GM15510 (cell line): ENCODE measurements around the gene ANKRD60.

Experiments used
- POLR2A ChIP-seq: IDR thresholded peaks from 3 replicates; pipeline ENCODE4 v1.6.1; 2011; ENCODE audit warnings: borderline replicate concordance; ENCODE audit not compliant: insufficient read length; ENCODE audit errors: extremely low read depth

The ANKRD60 gene

GRCh38 chr20:58222446-58222845 lies 6.0 kb downstream of the ANKRD60 start:
- no peak for TF ChIP-seq POLR2A

GRCh38 chr20:58219342-58219700 lies 9.1 kb downstream of the ANKRD60 start:
- no peak for TF ChIP-seq POLR2A

- TF ChIP-seq POLR2A, result no peak
Measured at GRCh38 chr20:58218665-58219341, 9.7 kb downstream of the ANKRD60 start.

- no peak for TF ChIP-seq POLR2A
Measured at GRCh38 chr20:58216334-58216733, 12.1 kb downstream of the ANKRD60 start.

- TF ChIP-seq POLR2A, result no peak
Measured at GRCh38 chr20:58215116-58215515, 13.3 kb downstream of the ANKRD60 start.

- TF ChIP-seq POLR2A, result no peak
Measured at GRCh38 chr20:58214310-58214709, 14.1 kb downstream of the ANKRD60 start.

- no peak for TF ChIP-seq POLR2A
Measured at GRCh38 chr20:58213716-58214115, 14.7 kb downstream of the ANKRD60 start.

GRCh38 chr20:58213121-58213520 lies 15.3 kb downstream of the ANKRD60 start:
- no peak for TF ChIP-seq POLR2A

- no peak for TF ChIP-seq POLR2A
Measured at GRCh38 chr20:58212636-58213035, 15.8 kb downstream of the ANKRD60 start.

GRCh38 chr20:58210398-58210747 lies 18.1 kb downstream of the ANKRD60 start:
- no peak for TF ChIP-seq POLR2A

- no peak for TF ChIP-seq POLR2A
Measured at GRCh38 chr20:58209652-58210397, 18.6 kb downstream of the ANKRD60 start.

- no peak for TF ChIP-seq POLR2A
Measured at GRCh38 chr20:58208944-58209343, 19.5 kb downstream of the ANKRD60 start.

GRCh38 chr20:58205850-58206249 lies 22.6 kb downstream of the ANKRD60 start:
- no peak for TF ChIP-seq POLR2A

- no peak for TF ChIP-seq POLR2A
Measured at GRCh38 chr20:58202044-58202443, 26.4 kb downstream of the ANKRD60 start.

- no peak for TF ChIP-seq POLR2A
Measured at GRCh38 chr20:58201616-58202015, 26.8 kb downstream of the ANKRD60 start.

GRCh38 chr20:58199469-58199868 lies 29.0 kb downstream of the ANKRD60 start:
- TF ChIP-seq POLR2A, result no peak
